ENCODE data around the gene HUNK.
"Not testable (repeated sequence)": the region's sequence is repeated elsewhere in the genome, so short reads cannot be mapped to it uniquely, and the experiment has no call there.

The HUNK gene

GRCh38 chr21:31941694-31942093, 68.9 kb downstream of the HUNK start:
- no peaks in the 10 kb centered on the region for H3K4me1 Mint-ChIP-seq
- no peak overlapping the region for H3K27ac Mint-ChIP-seq
- H3K9me3 Mint-ChIP-seq = no peaks in the 10 kb centered on the region
- H3K4me3 Mint-ChIP-seq = no peak overlapping the region
- peaks cover 9% of the 10 kb centered on the region for H3K27me3 Mint-ChIP-seq
- H3K36me3 Mint-ChIP-seq = no peaks in the 10 kb centered on the region

- H3K36me3 Mint-ChIP-seq = no peaks in the 10 kb centered on the region
- H3K27ac Mint-ChIP-seq = no peak overlapping the region
- no peak overlapping the region for H3K4me3 Mint-ChIP-seq
- H3K4me1 Mint-ChIP-seq = no peaks in the 10 kb centered on the region
- H3K9me3 Mint-ChIP-seq = no peaks in the 10 kb centered on the region
- H3K27me3 Mint-ChIP-seq = peaks cover 12% of the 10 kb centered on the region
Observed at GRCh38 chr21:31943561-31943960, 70.7 kb downstream of the HUNK start.

GRCh38 chr21:31945141-31945540, 72.3 kb downstream of the HUNK start:
- no peaks in the 10 kb centered on the region for H3K36me3 Mint-ChIP-seq
- no peaks in the 10 kb centered on the region for H3K9me3 Mint-ChIP-seq
- H3K4me1 Mint-ChIP-seq = no peaks in the 10 kb centered on the region
- peaks cover 11% of the 10 kb centered on the region for H3K27me3 Mint-ChIP-seq
- H3K4me3 Mint-ChIP-seq = no peak overlapping the region
- no peak overlapping the region for H3K27ac Mint-ChIP-seq

GRCh38 chr21:31945546-31945945, 72.7 kb downstream of the HUNK start:
- no peaks in the 10 kb centered on the region for H3K4me1 Mint-ChIP-seq
- H3K27ac Mint-ChIP-seq = no peak overlapping the region
- H3K4me3 Mint-ChIP-seq = no peak overlapping the region
- H3K36me3 Mint-ChIP-seq = no peaks in the 10 kb centered on the region
- no peaks in the 10 kb centered on the region for H3K9me3 Mint-ChIP-seq
- H3K27me3 Mint-ChIP-seq = peaks cover 11% of the 10 kb centered on the region

GRCh38 chr21:31946231-31946630, 73.4 kb downstream of the HUNK start:
- no peaks in the 10 kb centered on the region for H3K36me3 Mint-ChIP-seq
- peaks cover 7% of the 10 kb centered on the region for H3K27me3 Mint-ChIP-seq
- H3K27ac Mint-ChIP-seq = no peak overlapping the region

GRCh38 chr21:31946876-31947550, 74.2 kb downstream of the HUNK start:
- H3K4me1 Mint-ChIP-seq, H3K4me3 Mint-ChIP-seq, H3K9me3 Mint-ChIP-seq, H3K36me3 Mint-ChIP-seq, H3K27ac Mint-ChIP-seq, H3K27me3 Mint-ChIP-seq: not testable (repeated sequence)

More at GRCh38 chr21:31946231-31946630, 73.4 kb downstream of the HUNK start:
- H3K4me1 Mint-ChIP-seq = no peaks in the 10 kb centered on the region
- H3K9me3 Mint-ChIP-seq = no peaks in the 10 kb centered on the region
- no peak overlapping the region for H3K4me3 Mint-ChIP-seq

- no peak overlapping the region for H3K27ac Mint-ChIP-seq
- H3K36me3 Mint-ChIP-seq = no peaks in the 10 kb centered on the region
- H3K4me3 Mint-ChIP-seq = no peak overlapping the region
- H3K9me3 Mint-ChIP-seq = no peaks in the 10 kb centered on the region
- H3K4me1 Mint-ChIP-seq = no peaks in the 10 kb centered on the region
- H3K27me3 Mint-ChIP-seq = peaks cover 10% of the 10 kb centered on the region
Observed at GRCh38 chr21:31948676-31949075, 75.9 kb downstream of the HUNK start.

GRCh38 chr21:31952828-31953227, 80.0 kb downstream of the HUNK start:
- peaks cover 9% of the 10 kb centered on the region for H3K27me3 Mint-ChIP-seq
- H3K4me1 Mint-ChIP-seq = no peaks in the 10 kb centered on the region
- no peaks in the 10 kb centered on the region for H3K9me3 Mint-ChIP-seq
- no peak overlapping the region for H3K27ac Mint-ChIP-seq
- H3K4me3 Mint-ChIP-seq = no peak overlapping the region
- no peaks in the 10 kb centered on the region for H3K36me3 Mint-ChIP-seq

GRCh38 chr21:31957631-31958030, 84.8 kb downstream of the HUNK start:
- Mint-ChIP-seq H3K9me3 (no peaks in the 10 kb centered on the region), H3K27ac (no peak overlapping the region), H3K36me3 (no peaks in the 10 kb centered on the region), H3K27me3 (peaks cover 5% of the 10 kb centered on the region), H3K4me3 (no peak overlapping the region), H3K4me1 (no peaks in the 10 kb centered on the region)

GRCh38 chr21:31959881-31960280, 87.1 kb downstream of the HUNK start:
- H3K27me3 Mint-ChIP-seq = peaks cover 3% of the 10 kb centered on the region
- H3K4me3 Mint-ChIP-seq = no peak overlapping the region
- no peaks in the 10 kb centered on the region for H3K4me1 Mint-ChIP-seq
- H3K9me3 Mint-ChIP-seq = no peaks in the 10 kb centered on the region
- no peaks in the 10 kb centered on the region for H3K36me3 Mint-ChIP-seq
- H3K27ac Mint-ChIP-seq = no peak overlapping the region

GRCh38 chr21:31961027-31961426, 88.2 kb downstream of the HUNK start:
- H3K36me3 Mint-ChIP-seq = no peaks in the 10 kb centered on the region
- no peak overlapping the region for H3K27ac Mint-ChIP-seq
- no peaks in the 10 kb centered on the region for H3K9me3 Mint-ChIP-seq
- peaks cover 5% of the 10 kb centered on the region for H3K27me3 Mint-ChIP-seq
- no peaks in the 10 kb centered on the region for H3K4me1 Mint-ChIP-seq
- no peak overlapping the region for H3K4me3 Mint-ChIP-seq

- H3K36me3 Mint-ChIP-seq = no peaks in the 10 kb centered on the region
- H3K27me3 Mint-ChIP-seq = peaks cover 5% of the 10 kb centered on the region
- H3K9me3 Mint-ChIP-seq = no peaks in the 10 kb centered on the region
- no peaks in the 10 kb centered on the region for H3K4me1 Mint-ChIP-seq
- H3K27ac Mint-ChIP-seq = no peak overlapping the region
- H3K4me3 Mint-ChIP-seq = no peak overlapping the region
Observed at GRCh38 chr21:31961704-31962103, 88.9 kb downstream of the HUNK start.

GRCh38 chr21:31964692-31965091, 91.9 kb downstream of the HUNK start:
- Mint-ChIP-seq H3K9me3 (no peaks in the 10 kb centered on the region), H3K4me1 (no peaks in the 10 kb centered on the region), H3K27me3 (peaks cover 7% of the 10 kb centered on the region), H3K4me3 (no peak overlapping the region), H3K36me3 (no peaks in the 10 kb centered on the region), H3K27ac (no peak overlapping the region)

- no peaks in the 10 kb centered on the region for H3K4me1 Mint-ChIP-seq
- no peaks in the 10 kb centered on the region for H3K9me3 Mint-ChIP-seq
- H3K27ac Mint-ChIP-seq = no peak overlapping the region
- H3K27me3 Mint-ChIP-seq = peaks cover 4% of the 10 kb centered on the region
- no peak overlapping the region for H3K4me3 Mint-ChIP-seq
- no peaks in the 10 kb centered on the region for H3K36me3 Mint-ChIP-seq
Observed at GRCh38 chr21:31967334-31967733, 94.5 kb downstream of the HUNK start.

- Mint-ChIP-seq H3K27ac (no peak overlapping the region), H3K27me3 (peaks cover 7% of the 10 kb centered on the region), H3K4me3 (no peak overlapping the region), H3K9me3 (no peaks in the 10 kb centered on the region), H3K36me3 (no peaks in the 10 kb centered on the region), H3K4me1 (peaks cover 13% of the 10 kb centered on the region)
Observed at GRCh38 chr21:31972622-31973021, 99.8 kb downstream of the HUNK start.

GRCh38 chr21:31973402-31973944, 100.7 kb downstream of the HUNK start:
- no peaks in the 10 kb centered on the region for H3K36me3 Mint-ChIP-seq
- H3K27ac Mint-ChIP-seq = no peak overlapping the region
- H3K9me3 Mint-ChIP-seq = no peaks in the 10 kb centered on the region
- H3K27me3 Mint-ChIP-seq = peaks cover 7% of the 10 kb centered on the region
- H3K4me1 Mint-ChIP-seq = peaks cover 13% of the 10 kb centered on the region
- H3K4me3 Mint-ChIP-seq = no peak overlapping the region

GRCh38 chr21:31974454-31974985, 101.7 kb downstream of the HUNK start:
- Mint-ChIP-seq H3K9me3 (no peaks in the 10 kb centered on the region), H3K4me3 (no peak overlapping the region), H3K4me1 (peaks cover 13% of the 10 kb centered on the region), H3K36me3 (no peaks in the 10 kb centered on the region), H3K27ac (no peak overlapping the region), H3K27me3 (peaks cover 7% of the 10 kb centered on the region)

Data from activated naive CD4-positive, alpha-beta T cell treated with anti-CD3 and anti-CD28 coated beads, Interleukin-2, amount 50 U/mL, for 24 hours (primary cell).